ENCODE results near the gene KCND1. TPM values are rescaled to one million over a fixed set of nuclear protein-coding genes. Genes with fewer than 3 reads are reported as not detected.

The KCND1 gene
- total and polyA plus RNA-seq, 10 of the 15 experiments (the other 5 are each of a cell fraction or from before 2014, with no cell fraction given): 0.02 to 1.0 (median 0.39) TPM

GRCh38 chrX:48939524-48940228 lies 32.0 kb downstream of the KCND1 start:
- H3K27ac ChIP-seq (ENCODE audit: control insufficient read depth, insufficient read depth): peak overlapping the region; percentile 95
- WGBS (ENCODE audit: insufficient coverage, insufficient replicate concordance, low lambda C conversion rate, missing lambda C conversion rate): 29% methylated on average over 3 of the region's 3 CpGs
- CTCF ChIA-PET: interaction anchor here (0.8 to 2.5 kb wide), 6 partner anchors 9 to 233 kb away, joined by 3 to 9 read pairs (median 3); no protein-coding TSS in a partner anchor
- intact Hi-C loops (cut with micrococcal nuclease; ENCODE audit: unreplicated experiment): loop anchor here (1.0 to 10.0 kb wide), 4 partner anchors 15 to 857 kb away; partner anchors contain the start of gene HDAC6
- no peak overlapping the region for H3K4me3 ChIP-seq
- H3K79me2 ChIP-seq (ENCODE audit: control insufficient read depth, insufficient read depth, low read length): peaks cover 45% of the 10 kb centered on the region
- SMC1A ChIA-PET (ENCODE audit: uncharacterized antibody, unreplicated experiment): interaction anchor here (1.1 to 2.5 kb wide), 6 partner anchors 11 to 203 kb away, joined by 3 to 8 read pairs (median 4); no protein-coding TSS in a partner anchor
- H3K27me3 ChIP-seq (replicated peaks in 1 of 2; ENCODE audit: control insufficient read depth in 2 of 2, insufficient read depth in 2 of 2, low read length in 1 of 2): no peaks in the 10 kb centered on the region
- POLR2A ChIA-PET: interaction anchor here (0.5 to 3.4 kb wide), 12 partner anchors 12 to 368 kb away, joined by 3 to 21 read pairs (median 5); partner anchors contain the start of genes HDAC6, OTUD5, PIM2 and PQBP1
- RAD21 ChIA-PET (ENCODE audit: unreplicated experiment): interaction anchor here (0.8 to 3.2 kb wide), 6 partner anchors 10 to 292 kb away, joined by 3 to 17 read pairs (median 4); partner anchors contain the start of genes PQBP1, TFE3 and TIMM17B
- no peaks in the 10 kb centered on the region; the same call in 2 of the 3 replicates for H3K9me3 ChIP-seq (replicated peaks; ENCODE audit: control insufficient read depth, insufficient read depth, low read length)
- H3K4me1 ChIP-seq (ENCODE audit: control insufficient read depth, insufficient read depth, low read length): peaks cover 65% of the 10 kb centered on the region
- H3K36me3 ChIP-seq (ENCODE audit: control insufficient read depth in 2 of 2, insufficient read depth in 2 of 2, low read length in 1 of 2): peaks cover 0 to 17% of the 10 kb centered on the region in 2 experiments; a peak in 3 of 4 replicates
- no peaks in the 10 kb centered on the region for H4K20me1 ChIP-seq (ENCODE audit: control insufficient read depth, insufficient read depth)
- peak overlapping the region; percentile 88 for H3K4me2 ChIP-seq (ENCODE audit: control insufficient read depth, insufficient read depth)
- in situ Hi-C loops (cut with MboI): loop anchor here (25.0 kb wide), 1 partner anchor 1727 kb away; the partner anchor contains the start of gene CDK16
- FAIRE-seq (no peak), ATAC-seq (peak; percentile 24), DNase-seq (ENCODE audit: low read depth, low spot score) (peak; percentile 59)
- H2AFZ ChIP-seq (ENCODE audit: control insufficient read depth, low read depth, low read length): no peak overlapping the region
- peak overlapping the region; percentile 63 for H3K9ac ChIP-seq (ENCODE audit: control insufficient read depth, insufficient read depth, low read length)
- BruUV-seq (replicated peaks): no TSS peak
- no peak for TF ChIP-seq SMARCA5 (IDR thresholded peaks at IDR 0.05)
- TF ChIP-seq SRF (IDR thresholded peaks at IDR 0.05; ENCODE audit: low read depth in 2 of 2, low read length in 2 of 2): peak in 1 of 2 experiments; percentile 65; a peak in 1 of 4 replicates
- no peak for TF ChIP-seq ASH2L (IDR thresholded peaks at IDR 0.05; ENCODE audit: borderline replicate concordance, low read depth)
- 0 out of 2 replicates have a peak, but pooled peaks have one; percentile 21 for TF ChIP-seq BACH1 (IDR thresholded peaks at IDR 0.05; ENCODE audit: borderline replicate concordance)
- no peak for TF ChIP-seq ZSCAN29 (IDR thresholded peaks at IDR 0.05)
- TF ChIP-seq RB1 (IDR thresholded peaks at IDR 0.05; ENCODE audit: borderline replicate concordance): no peak
- no peak for TF ChIP-seq ZNF207 (IDR thresholded peaks at IDR 0.05; ENCODE audit: borderline replicate concordance)
- peak; percentile 82 for TF ChIP-seq TCF12 (IDR thresholded peaks at IDR 0.05; ENCODE audit: low read depth, low read length)
- TF ChIP-seq NFIC (IDR thresholded peaks at IDR 0.05; ENCODE audit: low read depth, low read length): no peak
- TF ChIP-seq ZZZ3 (IDR thresholded peaks at IDR 0.05; ENCODE audit: control insufficient read depth, insufficient read length, low read depth): no peak
- 0 out of 2 replicates have a peak, but pooled peaks have one; percentile 30 for TF ChIP-seq DPF2 (IDR thresholded peaks at IDR 0.05)
- TF ChIP-seq, protein P1, sequence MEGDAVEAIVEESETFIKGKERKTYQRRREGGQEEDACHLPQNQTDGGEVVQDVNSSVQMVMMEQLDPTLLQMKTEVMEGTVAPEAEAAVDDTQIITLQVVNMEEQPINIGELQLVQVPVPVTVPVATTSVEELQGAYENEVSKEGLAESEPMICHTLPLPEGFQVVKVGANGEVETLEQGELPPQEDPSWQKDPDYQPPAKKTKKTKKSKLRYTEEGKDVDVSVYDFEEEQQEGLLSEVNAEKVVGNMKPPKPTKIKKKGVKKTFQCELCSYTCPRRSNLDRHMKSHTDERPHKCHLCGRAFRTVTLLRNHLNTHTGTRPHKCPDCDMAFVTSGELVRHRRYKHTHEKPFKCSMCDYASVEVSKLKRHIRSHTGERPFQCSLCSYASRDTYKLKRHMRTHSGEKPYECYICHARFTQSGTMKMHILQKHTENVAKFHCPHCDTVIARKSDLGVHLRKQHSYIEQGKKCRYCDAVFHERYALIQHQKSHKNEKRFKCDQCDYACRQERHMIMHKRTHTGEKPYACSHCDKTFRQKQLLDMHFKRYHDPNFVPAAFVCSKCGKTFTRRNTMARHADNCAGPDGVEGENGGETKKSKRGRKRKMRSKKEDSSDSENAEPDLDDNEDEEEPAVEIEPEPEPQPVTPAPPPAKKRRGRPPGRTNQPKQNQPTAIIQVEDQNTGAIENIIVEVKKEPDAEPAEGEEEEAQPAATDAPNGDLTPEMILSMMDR (IDR thresholded peaks at IDR 0.05 in 2 of 3, conservative IDR thresholded peaks at IDR 0.05 in 1 of 3; ENCODE audit: control insufficient read depth in 2 of 3, extremely low read depth in 1 of 3, insufficient read depth in 1 of 3, low read depth in 3 of 3, low read length in 3 of 3): no peak
- no peak for TF ChIP-seq NFYB (IDR thresholded peaks at IDR 0.05; ENCODE audit: insufficient read depth, low read depth, low read length)
- TF ChIP-seq E2F8 (IDR thresholded peaks at IDR 0.05; ENCODE audit: low read depth, partially characterized antibody): no peak
- peak; percentile 33; the same call in 1 of the 2 replicates for TF ChIP-seq MTA2 (IDR thresholded peaks at IDR 0.05; ENCODE audit: low read depth)
- TF ChIP-seq, protein P2, sequence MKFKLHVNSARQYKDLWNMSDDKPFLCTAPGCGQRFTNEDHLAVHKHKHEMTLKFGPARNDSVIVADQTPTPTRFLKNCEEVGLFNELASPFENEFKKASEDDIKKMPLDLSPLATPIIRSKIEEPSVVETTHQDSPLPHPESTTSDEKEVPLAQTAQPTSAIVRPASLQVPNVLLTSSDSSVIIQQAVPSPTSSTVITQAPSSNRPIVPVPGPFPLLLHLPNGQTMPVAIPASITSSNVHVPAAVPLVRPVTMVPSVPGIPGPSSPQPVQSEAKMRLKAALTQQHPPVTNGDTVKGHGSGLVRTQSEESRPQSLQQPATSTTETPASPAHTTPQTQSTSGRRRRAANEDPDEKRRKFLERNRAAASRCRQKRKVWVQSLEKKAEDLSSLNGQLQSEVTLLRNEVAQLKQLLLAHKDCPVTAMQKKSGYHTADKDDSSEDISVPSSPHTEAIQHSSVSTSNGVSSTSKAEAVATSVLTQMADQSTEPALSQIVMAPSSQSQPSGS (IDR thresholded peaks at IDR 0.05; ENCODE audit: low read length): no peak
- no peak for TF ChIP-seq HCFC1 (IDR thresholded peaks at IDR 0.05; ENCODE audit: low read length)

Data from GM12878 (cell line).